Measurements from ENCODE around the gene GRID1.

Gene GRID1

DNA sequence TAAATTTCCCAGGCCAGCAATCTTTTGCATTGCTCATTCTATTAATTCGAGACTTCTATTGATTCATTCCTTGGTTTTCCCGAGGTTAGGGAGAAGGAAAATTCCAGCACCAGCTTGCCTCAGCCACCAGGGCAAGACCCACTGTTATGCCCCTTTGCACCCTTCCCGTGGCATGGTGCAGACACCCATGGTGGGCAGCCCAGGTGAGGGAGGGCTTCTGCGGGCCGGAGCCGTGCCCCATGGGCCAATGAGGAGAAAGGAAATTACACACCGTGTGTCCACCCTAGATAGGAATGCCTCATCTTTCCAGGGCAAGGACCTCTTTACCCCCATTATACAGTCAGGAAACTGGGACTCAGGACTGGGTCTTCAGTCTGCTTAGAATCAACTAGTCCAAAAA, 4.5 kb upstream of the GRID1 start:
- DNase-seq (ENCODE audit: low read depth in 1 of 2, low spot score in 1 of 2): no peak

DNA sequence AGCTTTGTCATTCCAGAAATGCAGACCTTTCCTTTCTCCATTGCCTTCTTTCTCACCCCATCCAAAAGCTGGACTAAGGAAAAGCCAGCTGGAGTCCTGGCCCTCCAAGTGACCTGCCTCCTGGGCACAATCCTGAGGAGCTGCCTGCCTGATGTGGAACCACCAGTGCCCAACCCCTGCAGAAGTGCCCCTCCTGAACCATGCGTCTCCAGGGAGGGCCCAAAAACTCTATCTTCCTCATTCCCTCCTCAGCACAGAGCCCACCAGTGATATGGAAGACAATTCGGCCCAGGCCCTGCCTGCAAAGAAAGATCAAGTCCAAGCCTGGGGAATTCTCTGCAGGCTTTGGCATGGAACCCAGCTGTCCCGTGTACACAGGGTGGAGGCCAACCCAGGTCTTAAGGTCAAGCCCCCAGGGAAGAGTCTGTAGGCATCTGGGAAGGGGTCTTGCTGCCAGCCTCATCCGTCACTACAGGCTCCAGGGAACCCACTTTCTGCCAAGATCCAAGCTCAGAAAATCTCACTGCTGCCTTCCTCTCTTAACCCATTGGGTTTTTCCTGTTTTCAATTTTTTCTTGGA, 3.5 kb upstream of the GRID1 start:
- DNase-seq (ENCODE audit: low read depth in 1 of 2, low spot score in 1 of 2): no peak

GRCh38 chr10:86368987-86369386, 2.4 kb upstream of the GRID1 start:
- no peak for DNase-seq (ENCODE audit: low read depth in 1 of 2, low spot score in 1 of 2)

DNA sequence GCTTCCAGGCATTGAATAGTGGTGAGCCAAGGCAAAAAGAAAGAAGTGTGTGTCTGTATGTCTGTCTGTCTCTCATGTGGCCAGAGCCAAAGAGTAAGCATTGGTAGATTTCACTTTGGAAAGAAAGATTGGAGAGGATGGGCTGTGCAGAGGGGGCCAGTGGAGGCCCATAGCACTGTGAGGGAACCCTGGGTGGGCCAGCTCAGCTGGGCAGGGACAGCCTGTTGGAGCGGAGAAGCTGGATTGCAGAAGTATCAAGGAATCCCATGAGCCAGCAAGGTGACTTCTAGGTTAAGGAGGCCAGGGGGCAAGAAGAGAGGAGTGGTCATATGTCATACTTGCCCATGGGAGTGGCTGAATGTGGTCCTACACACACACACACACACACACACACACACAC, 1.5 kb upstream of the GRID1 start:
- DNase-seq (ENCODE audit: low read depth in 1 of 2, low spot score in 1 of 2): no peak

- no peak for DNase-seq (ENCODE audit: low read depth in 1 of 2, low spot score in 1 of 2)
Observed at GRCh38 chr10:86367152-86367951, 757 bp upstream of the GRID1 start.

DNA sequence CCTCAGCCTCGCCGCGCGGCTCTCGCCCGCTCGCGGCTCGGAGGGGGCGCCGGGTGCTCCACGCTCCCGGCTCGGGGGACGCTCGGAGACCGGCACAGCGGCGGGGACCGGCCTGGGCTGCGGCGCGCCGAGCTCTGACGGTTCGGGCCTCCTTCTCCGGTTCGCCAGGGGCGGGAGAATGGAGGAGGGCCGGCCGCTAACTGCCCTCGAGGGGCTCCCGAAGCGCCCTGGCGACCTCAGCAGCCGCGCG, 232 bp upstream of the GRID1 start:
- no peak for DNase-seq (ENCODE audit: low read depth in 1 of 2, low spot score in 1 of 2)

DNA sequence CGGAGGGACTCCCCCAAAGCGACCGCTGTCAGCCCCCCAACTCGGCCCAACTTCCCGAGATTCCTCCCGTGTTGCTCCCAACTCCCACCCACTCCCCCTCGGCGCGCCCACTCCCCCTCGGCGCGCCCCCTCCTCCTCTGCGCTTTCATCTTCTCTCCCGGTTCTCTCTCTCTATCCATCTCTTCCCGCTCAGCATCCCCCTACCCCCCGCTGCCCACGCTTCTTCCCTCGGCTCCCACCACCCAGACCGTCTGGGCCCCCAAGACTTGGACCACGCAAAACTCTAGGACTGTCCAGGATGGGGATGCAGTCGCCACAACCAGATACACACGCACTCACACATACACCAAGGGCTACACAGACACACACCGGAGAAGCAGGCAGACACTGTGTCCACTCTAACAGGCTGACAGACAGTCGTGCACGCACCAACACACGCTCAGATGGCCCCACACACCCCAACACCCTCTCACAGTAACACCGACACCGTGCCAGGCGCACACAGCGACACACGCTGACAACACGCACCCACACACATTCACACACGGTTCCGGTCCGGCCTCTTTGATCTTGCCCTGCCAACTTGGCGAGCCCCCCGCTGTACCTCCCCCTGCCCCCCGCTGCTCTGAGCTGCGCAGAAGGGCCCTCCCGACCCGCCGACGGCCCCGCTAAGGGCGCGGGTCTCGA, 1.1 kb downstream of the GRID1 start:
- DNase-seq (ENCODE audit: low read depth in 1 of 2, low spot score in 1 of 2): no peak

GRCh38 chr10:86364491-86365345, 1.9 kb downstream of the GRID1 start:
- DNase-seq (ENCODE audit: low read depth in 1 of 2, low spot score in 1 of 2): no peak

- no peak for DNase-seq (ENCODE audit: low read depth in 1 of 2, low spot score in 1 of 2)
Observed at GRCh38 chr10:86363833-86364490, 2.6 kb downstream of the GRID1 start.

- no peak for DNase-seq (ENCODE audit: low read depth in 1 of 2, low spot score in 1 of 2)
Observed at GRCh38 chr10:86363184-86363832, 3.3 kb downstream of the GRID1 start.

GRCh38 chr10:86362586-86363183, 3.9 kb downstream of the GRID1 start:
- no peak for DNase-seq (ENCODE audit: low read depth in 1 of 2, low spot score in 1 of 2)

DNA sequence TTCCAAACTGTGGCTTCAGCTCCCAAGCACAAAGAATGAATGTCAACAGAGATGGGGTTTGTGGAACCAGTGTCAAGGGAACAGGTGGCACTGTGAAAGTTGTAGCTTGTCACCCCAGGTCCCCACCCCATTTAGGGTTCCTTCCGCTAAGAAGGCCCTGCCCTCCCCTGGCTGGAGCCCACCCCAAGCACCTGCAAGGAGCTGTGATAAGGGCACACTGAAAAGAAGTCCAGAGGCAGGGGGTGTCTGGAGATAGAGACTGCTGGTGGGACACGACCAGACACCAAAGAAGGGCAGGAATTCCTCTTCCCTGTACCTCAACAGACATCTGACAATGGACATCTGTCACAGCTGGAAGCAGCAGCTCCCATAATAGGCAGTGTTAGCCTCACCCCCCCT, 4.5 kb downstream of the GRID1 start:
- DNase-seq (ENCODE audit: low read depth in 1 of 2, low spot score in 1 of 2): no peak

- DNase-seq (ENCODE audit: low read depth in 1 of 2, low spot score in 1 of 2): no peak
Observed at GRCh38 chr10:86361156-86362128, 5.2 kb downstream of the GRID1 start.

DNA sequence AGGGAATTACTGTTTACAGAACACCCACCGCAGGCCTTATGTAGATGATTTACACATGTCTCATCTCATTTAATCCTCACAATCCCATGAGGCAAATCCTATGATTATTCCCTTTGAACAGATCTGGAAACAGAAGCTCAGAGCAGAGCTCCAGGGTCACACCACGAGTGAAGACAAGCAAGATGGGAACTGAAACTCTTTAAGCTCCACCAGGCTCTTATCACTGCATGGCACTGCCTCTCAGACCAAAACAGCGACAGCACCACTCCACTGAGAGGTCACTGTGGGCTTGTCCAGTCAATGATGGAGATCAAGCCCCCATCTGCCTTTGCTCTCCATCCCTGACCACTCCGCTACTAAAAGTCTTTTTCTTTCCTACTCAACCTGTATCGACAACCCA, 5.9 kb downstream of the GRID1 start:
- no peak for DNase-seq (ENCODE audit: low read depth in 1 of 2, low spot score in 1 of 2)

DNA sequence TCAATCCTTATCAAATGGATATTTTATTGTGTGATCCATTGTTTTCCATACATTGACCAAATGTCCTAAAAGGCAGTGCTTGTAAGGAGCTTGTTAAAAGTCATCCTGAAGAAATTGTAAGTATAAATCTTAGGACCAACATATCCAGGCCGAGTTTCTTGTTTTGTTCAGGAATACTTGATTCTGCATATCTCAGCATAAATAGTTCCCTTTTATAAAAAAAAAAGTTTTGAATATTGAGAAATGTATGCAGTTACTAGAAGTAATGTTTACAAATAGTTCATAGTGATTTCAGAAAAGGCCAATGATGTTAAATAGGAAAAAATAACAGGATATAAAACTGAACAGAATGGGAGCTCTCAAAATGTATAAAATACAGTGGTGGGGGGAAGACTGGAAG, 6.6 kb downstream of the GRID1 start:
- no peak for DNase-seq (ENCODE audit: low read depth in 1 of 2, low spot score in 1 of 2)

DNA sequence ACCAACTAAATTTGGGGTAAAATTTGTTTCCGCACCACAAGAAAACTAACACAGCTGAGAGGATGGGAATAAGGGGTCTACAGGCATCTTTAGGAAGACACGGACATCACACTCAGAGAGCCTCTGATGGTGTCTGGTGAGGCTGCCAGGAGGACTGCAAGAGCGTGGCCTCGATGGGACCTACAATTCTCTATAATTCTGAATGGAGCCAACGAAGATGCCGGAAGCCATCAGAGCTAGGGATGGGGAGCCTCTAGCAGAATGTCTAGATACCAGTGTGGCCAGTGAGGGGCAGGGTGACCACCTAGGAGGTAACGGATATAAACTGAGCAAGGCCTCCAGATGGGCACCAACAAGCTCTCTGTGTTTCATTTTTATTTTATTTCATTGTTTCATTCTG, 7.5 kb downstream of the GRID1 start:
- no peak for DNase-seq (ENCODE audit: low read depth in 1 of 2, low spot score in 1 of 2)

GRCh38 chr10:86357676-86358075, 8.9 kb downstream of the GRID1 start:
- DNase-seq (ENCODE audit: low read depth in 1 of 2, low spot score in 1 of 2): no peak

- DNase-seq (ENCODE audit: low read depth in 1 of 2, low spot score in 1 of 2): no peak
Observed at GRCh38 chr10:86357041-86357440, 9.6 kb downstream of the GRID1 start.

- no peak for DNase-seq (ENCODE audit: low read depth in 1 of 2, low spot score in 1 of 2)
Observed at GRCh38 chr10:86356296-86356695, 10.3 kb downstream of the GRID1 start.
